GM19467 (cell line): ENCODE measurements around the gene RBBP4.

Experiments used
- ATAC-seq: cut with Tn5 transposase; IDR thresholded peaks from one replicate; pipeline ENCODE4 v1.9.1; 2021; ENCODE audit warnings: mild to moderate bottlenecking, moderate library complexity; ENCODE audit not compliant: unreplicated experiment

Gene RBBP4

DNA sequence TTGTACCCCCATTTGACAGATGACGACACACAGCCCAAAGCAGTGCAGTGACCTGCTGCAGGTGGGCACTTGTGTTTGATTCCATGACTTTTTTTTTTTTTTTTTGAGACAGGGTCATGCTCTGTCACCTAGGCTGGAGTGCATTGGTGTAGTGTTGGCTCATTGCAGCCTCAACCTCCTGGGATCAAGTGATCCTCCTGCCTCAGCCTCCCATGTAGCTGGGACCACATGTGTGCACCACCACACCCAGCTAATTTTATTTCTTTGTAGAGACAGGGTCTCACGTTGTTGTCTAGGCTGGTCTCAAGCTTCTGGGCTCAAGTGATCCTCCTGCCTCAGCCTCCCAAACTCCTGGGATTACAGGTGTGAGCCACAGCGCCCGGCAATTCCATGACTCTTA lies 66.5 kb downstream of the RBBP4 start:
- ATAC-seq: no peak

- no peak for ATAC-seq
Measured at GRCh38 chr1:32718036-32718435, 67.0 kb downstream of the RBBP4 start.

- ATAC-seq: no peak
Measured at GRCh38 chr1:32718527-32718926, 67.5 kb downstream of the RBBP4 start.

- ATAC-seq: no peak
Measured at GRCh38 chr1:32719681-32720275, 68.8 kb downstream of the RBBP4 start.

DNA sequence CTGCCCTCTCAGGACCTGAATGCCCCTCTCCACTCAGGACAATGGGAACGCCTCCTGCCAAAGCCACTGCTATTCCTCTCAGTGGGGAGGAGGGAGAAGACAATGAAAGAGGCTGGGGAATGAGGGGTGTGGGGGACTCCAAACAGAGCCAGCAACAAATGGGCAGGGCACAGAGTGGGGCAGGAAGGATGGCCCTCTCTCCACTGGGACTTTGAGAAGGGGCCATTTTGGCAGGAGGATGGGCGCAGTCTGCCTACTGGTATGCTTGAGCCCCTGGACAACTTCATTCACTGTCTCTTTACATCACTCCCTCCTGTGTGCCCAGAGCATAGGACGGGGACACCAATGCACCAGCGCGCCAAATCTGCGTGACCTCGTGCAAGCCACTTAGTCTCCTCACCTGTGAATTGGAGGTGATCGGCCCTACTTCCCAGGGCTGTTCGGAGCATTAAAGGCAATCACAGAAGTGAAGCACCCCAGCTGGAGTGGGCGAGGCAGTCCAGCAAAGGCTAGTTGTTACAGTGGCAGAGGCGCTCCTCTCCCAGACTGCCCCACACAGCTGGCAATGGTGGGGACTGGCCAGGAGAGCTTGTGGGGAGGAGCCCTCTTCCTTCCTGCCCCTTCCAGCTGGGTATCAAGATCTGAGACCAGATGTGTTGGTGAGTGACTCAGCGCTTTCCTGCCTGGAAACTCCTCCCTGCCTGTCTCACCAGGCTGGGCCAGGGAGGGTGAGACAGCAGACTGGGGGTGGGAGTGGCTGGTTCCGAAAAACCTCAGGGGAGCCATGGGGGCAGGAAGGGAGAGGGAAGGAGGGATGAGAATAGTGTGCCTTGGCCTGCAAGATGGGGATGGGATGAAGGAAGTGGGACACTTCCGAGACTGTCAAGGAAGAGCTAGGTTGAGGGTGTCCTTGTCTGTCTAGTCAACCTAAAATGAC lies 73.9 kb downstream of the RBBP4 start:
- no peak for ATAC-seq

DNA sequence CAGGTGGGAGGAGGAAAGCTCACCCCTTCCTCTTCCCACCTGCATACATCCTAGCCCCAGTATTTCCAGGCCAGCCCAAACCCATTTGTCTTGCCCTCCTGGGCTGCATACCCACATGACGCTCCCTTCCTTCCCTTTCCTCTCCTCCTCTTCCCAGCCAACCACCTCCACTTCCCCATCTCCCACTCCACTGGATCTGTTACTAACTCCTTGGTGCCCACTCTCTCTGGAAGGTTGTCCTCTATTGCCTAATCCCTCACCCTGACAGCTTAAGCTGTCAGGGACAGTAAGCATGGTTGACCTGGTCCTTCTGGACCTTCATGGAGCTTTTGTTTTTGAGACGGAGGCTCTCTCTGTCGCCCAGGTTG lies 74.6 kb downstream of the RBBP4 start:
- ATAC-seq: no peak

- no peak for ATAC-seq
Measured at GRCh38 chr1:32727876-32728275, 76.9 kb downstream of the RBBP4 start.

DNA sequence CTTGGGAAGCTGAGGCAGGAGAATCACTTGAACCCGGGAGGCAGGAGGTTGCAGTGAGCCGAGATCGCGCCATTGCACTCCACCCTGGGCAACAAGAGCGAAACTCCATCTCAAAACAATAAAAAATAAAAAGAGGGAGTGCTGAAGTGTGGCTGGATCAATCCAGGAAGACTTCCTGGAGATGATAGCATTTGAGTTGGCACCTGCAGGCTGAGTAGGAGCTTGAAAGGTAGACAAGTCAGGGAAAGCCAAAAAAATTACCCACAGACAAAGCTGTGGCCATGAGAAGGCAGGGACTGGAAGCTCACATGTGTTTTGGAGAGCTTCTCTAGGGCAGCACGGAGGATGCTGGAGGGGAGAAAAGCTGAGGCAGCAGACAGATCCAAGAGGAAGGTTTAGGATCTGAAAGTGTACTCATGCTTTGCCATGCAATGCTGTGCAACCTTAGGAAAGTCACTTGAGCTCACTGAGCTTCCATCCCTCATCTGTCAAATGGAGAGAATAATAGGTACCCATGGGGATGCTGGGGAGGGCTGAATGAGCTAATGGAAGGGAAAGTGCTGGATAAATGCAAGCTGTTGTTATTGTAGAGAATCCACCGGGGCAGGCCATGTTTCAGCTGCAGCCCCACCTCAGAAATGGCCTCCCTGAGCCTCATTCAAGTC lies 77.5 kb downstream of the RBBP4 start:
- ATAC-seq: no peak

DNA sequence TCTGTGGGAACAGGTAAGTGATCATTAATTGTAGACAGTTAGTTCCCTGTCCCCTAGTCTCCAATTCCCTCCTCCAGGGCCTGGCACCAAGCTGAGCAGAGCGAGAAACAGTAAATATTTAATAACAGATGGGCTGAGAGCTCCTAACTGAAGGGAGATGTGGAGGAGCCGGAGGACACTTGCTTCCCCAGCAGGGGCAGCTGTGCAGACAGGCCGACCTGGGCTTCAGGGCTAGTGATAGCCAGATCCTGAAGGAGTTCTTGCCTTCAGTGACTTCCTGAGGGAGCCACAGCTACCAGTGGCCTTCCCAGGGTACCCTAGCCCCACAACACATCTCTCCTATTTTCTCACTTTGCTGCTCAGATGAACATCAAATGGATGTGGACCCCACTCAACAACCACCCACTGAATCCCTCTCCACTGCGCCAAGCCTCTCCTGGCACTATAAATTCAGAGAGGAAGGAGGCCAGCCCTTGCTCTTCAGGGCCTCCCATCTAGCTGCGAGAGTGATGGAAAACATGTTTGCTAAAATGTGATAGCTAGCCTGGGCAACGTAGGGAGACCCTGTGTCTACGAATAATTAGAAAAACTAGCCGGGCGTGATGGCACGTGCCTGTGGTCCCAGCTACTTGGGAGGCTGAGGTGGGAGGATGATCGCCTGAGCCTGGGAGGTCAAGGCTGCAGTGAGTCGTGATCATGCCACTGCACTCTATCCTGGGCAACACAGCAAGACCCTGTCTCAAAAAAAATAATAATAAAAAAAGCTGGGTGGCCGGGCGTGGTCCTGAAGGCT lies 78.4 kb downstream of the RBBP4 start:
- ATAC-seq: no peak

DNA sequence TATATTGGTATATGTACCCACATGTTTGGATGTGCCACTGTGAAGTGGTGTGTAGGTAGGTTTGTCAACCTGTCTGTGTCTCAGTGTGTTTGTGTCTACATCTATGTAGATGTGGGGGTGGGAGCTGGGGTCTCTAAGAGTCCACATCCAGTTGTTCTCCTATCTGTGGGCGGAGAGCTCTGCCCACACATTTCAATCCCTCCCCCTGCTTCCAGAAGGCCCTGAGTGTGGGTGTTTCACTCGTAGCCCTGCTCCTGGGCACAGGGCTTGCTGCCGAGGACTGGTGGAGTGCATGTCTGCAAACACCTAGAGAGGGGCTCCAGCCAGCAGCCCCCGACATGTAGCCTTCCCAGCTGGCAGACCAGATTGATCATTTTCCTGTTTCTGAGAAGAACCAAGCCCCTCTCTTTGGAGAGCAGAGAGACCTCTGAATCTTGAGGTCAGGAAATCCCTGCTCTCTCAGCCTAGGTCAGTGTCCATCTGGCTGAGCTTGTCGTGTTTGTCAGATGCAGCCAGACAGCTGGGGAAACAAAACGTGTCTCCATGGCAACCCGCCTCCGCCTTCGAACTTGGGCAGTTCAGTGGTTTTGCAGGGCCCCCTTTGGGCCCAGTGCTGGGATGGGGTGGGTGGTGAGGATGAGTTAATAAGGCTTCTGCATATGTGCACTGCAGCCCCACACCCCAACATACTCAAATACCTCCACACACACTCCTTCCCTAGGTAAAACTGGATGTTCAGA lies 82.7 kb downstream of the RBBP4 start:
- ATAC-seq: no peak
